Umbilical cord (tissue), 2 donors: ENCODE data around the gene C6orf62. TPM values are rescaled to one million over a fixed set of nuclear protein-coding genes. Genes with fewer than 3 reads are reported as not detected.
"Not testable (repeated sequence)": the region's sequence is repeated elsewhere in the genome, so short reads cannot be mapped to it uniquely, and the experiment has no call there.

Experiments
- DNase-seq: peaks from one replicate; pipeline ENCODE4 v3.0.0-alpha.2; 2015; ENCODE audit warnings: low spot score
- total RNA-seq: library from RNA; depleted of rRNA; stranded (reverse); fragments of >200 nt; gene quantifications from one replicate; pipeline ENCODE4 v1.2.3, GENCODE V29; 2014; ENCODE audit warnings: low replicate concordance; ENCODE audit not compliant: insufficient read depth

C6orf62 gene
- 52.5 TPM for total RNA-seq

GRCh38 chr6:24719125-24719971, at the start of gene C6orf62:
C6orf62 (minus strand) TSS chr6:24719154; CDS start chr6:24718668, 486 bp downstream.
- peak; percentile 32 for DNase-seq

GRCh38 chr6:24768361-24768760, 49.4 kb upstream of the C6orf62 start:
- DNase-seq, result no peak

- peak; percentile 18 for DNase-seq
These were observed 47.9 kb upstream of the C6orf62 start for GRCh38 chr6:24766680-24767462.

GRCh38 chr6:24765968-24766367, 47.0 kb upstream of the C6orf62 start:
- not testable (repeated sequence) for DNase-seq

- not testable (repeated sequence) for DNase-seq
These were observed 46.2 kb upstream of the C6orf62 start for GRCh38 chr6:24764833-24765828.

GRCh38 chr6:24763578-24763977, 44.6 kb upstream of the C6orf62 start:
- peak; percentile 32 for DNase-seq

- DNase-seq, result no peak
These were observed 42.9 kb upstream of the C6orf62 start for GRCh38 chr6:24761851-24762250.

GRCh38 chr6:24761193-24761835, 42.4 kb upstream of the C6orf62 start:
- no peak for DNase-seq

GRCh38 chr6:24760210-24760609, 41.3 kb upstream of the C6orf62 start:
- DNase-seq, result no peak

- DNase-seq, result no peak
These were observed 40.8 kb upstream of the C6orf62 start for GRCh38 chr6:24759718-24760117.

GRCh38 chr6:24757611-24758010, 38.7 kb upstream of the C6orf62 start:
- no peak for DNase-seq

- DNase-seq, result no peak
These were observed 36.3 kb upstream of the C6orf62 start for GRCh38 chr6:24755279-24755678.

GRCh38 chr6:24754378-24754777, 35.4 kb upstream of the C6orf62 start:
- not testable (repeated sequence) for DNase-seq

- no peak for DNase-seq
These were observed 34.6 kb upstream of the C6orf62 start for GRCh38 chr6:24753545-24753944.

- DNase-seq, result no peak
These were observed 34.1 kb upstream of the C6orf62 start for GRCh38 chr6:24752917-24753492.

- DNase-seq, result no peak
These were observed 33.5 kb upstream of the C6orf62 start for GRCh38 chr6:24752503-24752902.

GRCh38 chr6:24750878-24751277, 31.9 kb upstream of the C6orf62 start:
- DNase-seq, result not testable (repeated sequence)

- no peak for DNase-seq
These were observed 30.3 kb upstream of the C6orf62 start for GRCh38 chr6:24749297-24749696.

- DNase-seq, result peak; percentile 20
These were observed 26.0 kb upstream of the C6orf62 start for GRCh38 chr6:24744911-24745310.

- DNase-seq, result no peak
These were observed 25.0 kb upstream of the C6orf62 start for GRCh38 chr6:24743944-24744335.
